Gastrocnemius medialis (tissue), 4 donors: ENCODE results near the gene AKR1B15. TPM values are rescaled to one million over a fixed set of nuclear protein-coding genes. Genes with fewer than 3 reads are reported as not detected.

ENCODE experiments used
- ATAC-seq, 2 donors: fragments of 150-250 bp; one replicate each; pipeline ENCODE4 v1.9.1; 2016
- DNase-seq, 2 donors: peaks; one replicate each; pipeline ENCODE4 v3.0.0-alpha.2; 2019
- H3K27ac ChIP-seq, 4 donors: fragments of 200-600 bp; sonication (generic); 1 replicate in 1 of 4; 2 replicates in 3 of 4; pipeline ENCODE4 v1.5.1; 2016 to 2018; ENCODE audit warnings: mild to moderate bottlenecking in 2 of 4, moderate library complexity in 1 of 4
- H3K27me3 ChIP-seq, 3 donors: fragments of 200-600 bp; sonication (generic) in 2 of 3; 1 replicate in 1 of 3; 2 replicates in 2 of 3; pipeline versions ENCODE4 v1.5.1 to v1.6.0; 2016 to 2019; ENCODE audit warnings: mild to moderate bottlenecking in 1 of 3, moderate library complexity in 1 of 3
- H3K36me3 ChIP-seq, 2 donors: fragments of 200-600 bp; sonication (generic) in 1 of 2; one replicate each; pipeline ENCODE4 v1.5.1; 2017 to 2018
- H3K4me1 ChIP-seq, 2 donors: fragments of 200-600 bp; sonication (generic) in 1 of 2; one replicate each; pipeline ENCODE4 v1.5.1; 2016 to 2017; ENCODE audit warnings: mild to moderate bottlenecking in 2 of 2
- H3K4me3 ChIP-seq, 4 donors: fragments of 200-600 bp; sonication (generic) in 3 of 4; 1 replicate in 1 of 4; 2 replicates in 3 of 4; pipeline ENCODE4 v1.5.1; 2016 to 2019; ENCODE audit warnings: mild to moderate bottlenecking in 2 of 4
- H3K9me3 ChIP-seq, 3 donors: fragments of 200-600 bp; sonication (generic) in 2 of 3; 1 replicate in 1 of 3; 2 replicates in 2 of 3; pipeline ENCODE4 v1.5.1; 2016 to 2019
- CTCF ChIP-seq, 5 experiments: fragments of 450-650 bp in 3 of 5; fragments of 200-600 bp in 2 of 5; sonication (generic) in 2 of 5; IDR thresholded peaks in 4 of 5; conservative IDR thresholded peaks in 1 of 5; 1 replicate in 4 of 5; 2 replicates in 1 of 5; pipeline ENCODE4 v1.5.1; 2016 to 2019; ENCODE audit warnings: antibody characterized with exemption in 5 of 5, mild to moderate bottlenecking in 3 of 5, moderate library complexity in 3 of 5
- POLR2A ChIP-seq, 2 donors: fragments of 450-650 bp; IDR thresholded peaks; one replicate each; pipeline ENCODE4 v1.6.1; 2017; ENCODE audit warnings: antibody characterized with exemption in 2 of 2, mild to moderate bottlenecking in 2 of 2, moderate library complexity in 2 of 2
- in situ Hi-C, 4 donors: fragments of 200-750 bp; cut with MboI; loops; one replicate each; pipeline versions ENCODE4 v1.15.0 to v1.8.0; 2017; ENCODE audit warnings: low sequenced_read_pairs in 4 of 4
- intact Hi-C: fragments of 100-400 bp; cut with DNase I; formaldehyde crosslinking; loops from one replicate; pipeline ENCODE4 v1.15.1; 2023; ENCODE audit warnings: low total_unique reads
- total RNA-seq, 4 donors: library from RNA; depleted of rRNA; stranded (reverse); fragments of >200 nt; gene quantifications; one replicate each; pipeline versions ENCODE4 v1.1.0 to v1.2.3, GENCODE V29; 2016

The AKR1B15 gene
- total RNA-seq, 4 donors from 2014 or later = 1.9 to 77.5 (median 10.3) TPM

DNA sequence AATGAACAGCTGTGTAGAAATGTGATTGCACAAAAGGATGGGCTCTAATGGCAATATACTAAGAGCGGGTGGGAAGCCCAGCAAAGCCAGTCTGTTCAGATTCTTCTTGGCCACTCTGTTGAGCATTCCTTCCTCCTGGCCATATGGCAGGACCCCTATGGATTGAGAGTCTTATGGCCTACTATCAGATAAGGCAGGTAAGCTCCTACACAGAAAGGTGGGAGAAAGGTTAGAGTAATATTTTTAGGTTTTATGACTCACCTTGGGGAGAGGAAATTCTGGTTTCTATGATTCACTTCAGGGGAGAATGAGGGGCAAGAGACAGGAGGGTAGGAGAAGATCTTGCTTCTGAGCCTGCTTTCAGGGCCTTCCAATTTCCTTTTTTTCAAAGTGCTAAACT, 36.6 kb upstream of the AKR1B15 start:
- Histone ChIP-seq H3K9me3 (no peaks in the 10 kb centered on the region), H3K27me3 (no peaks in the 10 kb centered on the region), H3K36me3 (no peaks in the 10 kb centered on the region), H3K4me3 (no peak overlapping the region), H3K4me1 (peaks cover 24 to 33% of the 10 kb centered on the region in 2 donors), H3K27ac (no peak overlapping the region)
- in situ Hi-C loops (loop anchor here (5.0 to 25.0 kb wide), 5 partner anchors 40 to 103 kb away; no protein-coding TSS in a partner anchor), intact Hi-C loops (loop anchor here (2.0 kb wide), 1 partner anchor 67 kb away; no protein-coding TSS in a partner anchor)
- ATAC-seq (no peak), DNase-seq (no peak)
- TF ChIP-seq POLR2A (IDR thresholded peaks at IDR 0.05) (no peak), CTCF (IDR thresholded peaks at IDR 0.05 in 4 of 5, conservative IDR thresholded peaks at IDR 0.05 in 1 of 5) (no peak)

- ATAC-seq (no peak), DNase-seq (peak in 1 of 2 donors; percentile 34)
- intact Hi-C loops (loop anchor here (2.0 kb wide), 1 partner anchor 68 kb away; no protein-coding TSS in a partner anchor), in situ Hi-C loops (loop anchor here (5.0 to 25.0 kb wide), 5 partner anchors 39 to 102 kb away; no protein-coding TSS in a partner anchor)
- Histone ChIP-seq H3K36me3 (no peaks in the 10 kb centered on the region), H3K4me3 (no peak overlapping the region), H3K9me3 (no peaks in the 10 kb centered on the region), H3K27ac (no peak overlapping the region), H3K4me1 (peaks cover 24 to 35% of the 10 kb centered on the region in 2 donors), H3K27me3 (no peaks in the 10 kb centered on the region)
- TF ChIP-seq CTCF (IDR thresholded peaks at IDR 0.05 in 4 of 5, conservative IDR thresholded peaks at IDR 0.05 in 1 of 5) (peak; percentile 67 to 76 (median 74)), POLR2A (IDR thresholded peaks at IDR 0.05) (no peak)
These were observed 35.6 kb upstream of the AKR1B15 start for GRCh38 chr7:134513169-134513752.

DNA sequence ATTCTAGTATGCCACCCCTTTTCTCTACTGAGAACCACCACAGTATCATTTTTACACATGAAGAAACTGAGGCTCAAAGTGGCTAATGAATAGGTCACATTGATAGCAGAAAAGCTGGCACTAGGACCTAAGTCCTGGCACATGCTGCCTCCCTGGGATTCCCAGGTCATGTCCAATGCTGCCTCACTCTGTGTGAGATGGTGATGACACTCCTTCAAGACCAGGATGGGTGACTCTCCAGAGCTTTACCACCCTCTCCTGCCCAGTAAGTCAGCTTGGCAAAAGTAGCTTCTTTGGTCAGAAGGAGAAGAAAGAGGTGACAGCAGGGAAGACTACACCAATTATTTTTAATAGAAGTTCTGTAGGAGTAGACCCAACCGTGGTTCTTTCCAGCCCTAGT, 34.8 kb upstream of the AKR1B15 start:
- ATAC-seq (no peak), DNase-seq (no peak)
- Histone ChIP-seq H3K4me3 (no peak overlapping the region), H3K4me1 (peaks cover 24 to 35% of the 10 kb centered on the region in 2 donors), H3K36me3 (no peaks in the 10 kb centered on the region), H3K27me3 (no peaks in the 10 kb centered on the region), H3K27ac (peak overlapping the region in 1 of 4 donors; percentile 86), H3K9me3 (no peaks in the 10 kb centered on the region)
- in situ Hi-C loops = loop anchor here (5.0 to 25.0 kb wide), 5 partner anchors 38 to 101 kb away; no protein-coding TSS in a partner anchor
- intact Hi-C loops = loop anchor here (1.0 to 2.0 kb wide), 4 partner anchors 38 to 197 kb away; partner anchors contain the start of gene SLC35B4
- TF ChIP-seq POLR2A (IDR thresholded peaks at IDR 0.05) (no peak), CTCF (IDR thresholded peaks at IDR 0.05 in 4 of 5, conservative IDR thresholded peaks at IDR 0.05 in 1 of 5) (no peak)

- in situ Hi-C loops (loop anchor here (5.0 to 25.0 kb wide), 5 partner anchors 38 to 100 kb away; no protein-coding TSS in a partner anchor), intact Hi-C loops (loop anchor here (1.0 to 2.0 kb wide), 4 partner anchors 38 to 198 kb away; partner anchors contain the start of gene SLC35B4)
- DNase-seq = no peak
- H3K9me3 ChIP-seq = no peaks in the 10 kb centered on the region
- no peak for TF ChIP-seq POLR2A (IDR thresholded peaks at IDR 0.05)
- TF ChIP-seq CTCF (IDR thresholded peaks at IDR 0.05 in 4 of 5, conservative IDR thresholded peaks at IDR 0.05 in 1 of 5) = peak; percentile 79 to 89 (median 81)
- peak overlapping the region in 3 of 4 donors; percentile 78 to 90 (median 86) for H3K27ac ChIP-seq
- no peaks in the 10 kb centered on the region for H3K36me3 ChIP-seq
- H3K4me3 ChIP-seq = no peak overlapping the region
- H3K27me3 ChIP-seq = no peaks in the 10 kb centered on the region
- H3K4me1 ChIP-seq = peaks cover 24 to 35% of the 10 kb centered on the region in 2 donors
- peak; percentile 55 to 70 for ATAC-seq
These were observed 34.2 kb upstream of the AKR1B15 start for GRCh38 chr7:134514663-134515062.
